DND-41 (cell line): ENCODE results near the gene KCNJ11.

ENCODE experiments used
- ATAC-seq: fragments of 200-7000 bp; cut with Tn5 transposase; 3 replicates; pipeline ENCODE4 v1.9.1; 2021; ENCODE audit warnings: low read depth; ENCODE audit not compliant: insufficient read depth
- DNase-seq: peaks from one replicate; pipeline ENCODE4 v3.0.0-alpha.2; 2020
- H2AFZ ChIP-seq: 2 replicates; pipeline ENCODE4 v1.6.0; 2012; ENCODE audit warnings: low read depth, low read length
- H3K27ac ChIP-seq: 2 replicates; pipeline ENCODE4 v1.5.1; 2012; ENCODE audit warnings: low read length, inconsistent platforms
- H3K27me3 ChIP-seq: fragments of 200-600 bp; sonication (generic); 2 replicates; pipeline ENCODE4 v1.6.0; 2012; ENCODE audit warnings: low read length, mild to moderate bottlenecking, inconsistent platforms; ENCODE audit not compliant: insufficient read depth, poor library complexity
- H3K36me3 ChIP-seq: 2 replicates; pipeline ENCODE4 v1.5.1; 2012; ENCODE audit warnings: low read length, inconsistent platforms; ENCODE audit not compliant: insufficient read depth
- H3K4me1 ChIP-seq: 2 replicates; pipeline ENCODE4 v1.5.1; 2012; ENCODE audit warnings: mild to moderate bottlenecking, low read length; ENCODE audit not compliant: insufficient read depth
- H3K4me2 ChIP-seq: 2 replicates; pipeline ENCODE4 v1.6.0; 2012; ENCODE audit warnings: mild to moderate bottlenecking, moderate library complexity, low read length, inconsistent platforms; ENCODE audit not compliant: insufficient read depth
- H3K4me3 ChIP-seq, 2 experiments: fragments of 200-600 bp in 1 of 2; shearing (Covaris generic) in 1 of 2; 2 replicates each; pipeline ENCODE4 v1.5.1; 2012 to 2016; ENCODE audit warnings: inconsistent platforms in 2 of 2, low read length in 2 of 2, mild to moderate bottlenecking in 2 of 2, low read depth in 1 of 2, moderate library complexity in 1 of 2
- H3K79me2 ChIP-seq: 2 replicates; pipeline ENCODE4 v1.6.0; 2012; ENCODE audit warnings: low read length, inconsistent platforms; ENCODE audit not compliant: insufficient read depth
- H3K9ac ChIP-seq: 2 replicates; pipeline ENCODE4 v1.6.0; 2012; ENCODE audit warnings: low read depth, mild to moderate bottlenecking, inconsistent platforms, low read length, moderate library complexity
- H3K9me3 ChIP-seq: 2 replicates; pipeline ENCODE4 v1.5.1; 2012; ENCODE audit warnings: low read length, moderate library complexity, mild to moderate bottlenecking, inconsistent platforms; ENCODE audit not compliant: insufficient read depth, severe bottlenecking
- H4K20me1 ChIP-seq: 2 replicates; pipeline ENCODE4 v1.6.0; 2012; ENCODE audit warnings: low read length; ENCODE audit not compliant: insufficient read depth
- CTCF ChIP-seq: IDR thresholded peaks from 2 replicates; pipeline ENCODE4 v1.5.1; 2012; ENCODE audit warnings: borderline replicate concordance, low read length, moderate library complexity, mild to moderate bottlenecking; ENCODE audit not compliant: poor library complexity, severe bottlenecking; ENCODE audit errors: extremely low read depth
- EZH2 ChIP-seq: IDR thresholded peaks from 3 replicates; pipeline ENCODE4 v1.6.1; 2012; ENCODE audit warnings: borderline replicate concordance, low read depth, mild to moderate bottlenecking, moderate library complexity, low read length, inconsistent platforms; ENCODE audit not compliant: severe bottlenecking

The KCNJ11 gene

GRCh38 chr11:17401841-17402240 lies 13.4 kb upstream of the KCNJ11 start:
- Histone ChIP-seq H3K79me2 (no peaks in the 10 kb centered on the region), H3K4me3 (no peak overlapping the region), H3K9ac (no peak overlapping the region), H4K20me1 (no peaks in the 10 kb centered on the region), H3K4me2 (no peak overlapping the region), H3K27ac (no peak overlapping the region), H2AFZ (no peak overlapping the region), H3K4me1 (no peaks in the 10 kb centered on the region), H3K9me3 (no peaks in the 10 kb centered on the region), H3K27me3 (no peaks in the 10 kb centered on the region), H3K36me3 (no peaks in the 10 kb centered on the region)
- no peak for ATAC-seq
- TF ChIP-seq EZH2, result no peak
- TF ChIP-seq CTCF, result no peak
- DNase-seq, result no peak

- H3K4me1 ChIP-seq, result no peaks in the 10 kb centered on the region
- no peak overlapping the region for H3K4me2 ChIP-seq
- H3K27me3 ChIP-seq, result no peaks in the 10 kb centered on the region
- H3K36me3 ChIP-seq, result no peaks in the 10 kb centered on the region
- DNase-seq, result no peak
- no peak overlapping the region for H3K27ac ChIP-seq
- H3K9me3 ChIP-seq, result no peaks in the 10 kb centered on the region
- no peak overlapping the region for H3K4me3 ChIP-seq
- no peaks in the 10 kb centered on the region for H4K20me1 ChIP-seq
- H3K79me2 ChIP-seq, result no peaks in the 10 kb centered on the region
- H2AFZ ChIP-seq, result no peak overlapping the region
- no peak for TF ChIP-seq CTCF
- no peak for ATAC-seq
- no peak overlapping the region for H3K9ac ChIP-seq
Measured at GRCh38 chr11:17401316-17401715, 12.9 kb upstream of the KCNJ11 start.

DNA sequence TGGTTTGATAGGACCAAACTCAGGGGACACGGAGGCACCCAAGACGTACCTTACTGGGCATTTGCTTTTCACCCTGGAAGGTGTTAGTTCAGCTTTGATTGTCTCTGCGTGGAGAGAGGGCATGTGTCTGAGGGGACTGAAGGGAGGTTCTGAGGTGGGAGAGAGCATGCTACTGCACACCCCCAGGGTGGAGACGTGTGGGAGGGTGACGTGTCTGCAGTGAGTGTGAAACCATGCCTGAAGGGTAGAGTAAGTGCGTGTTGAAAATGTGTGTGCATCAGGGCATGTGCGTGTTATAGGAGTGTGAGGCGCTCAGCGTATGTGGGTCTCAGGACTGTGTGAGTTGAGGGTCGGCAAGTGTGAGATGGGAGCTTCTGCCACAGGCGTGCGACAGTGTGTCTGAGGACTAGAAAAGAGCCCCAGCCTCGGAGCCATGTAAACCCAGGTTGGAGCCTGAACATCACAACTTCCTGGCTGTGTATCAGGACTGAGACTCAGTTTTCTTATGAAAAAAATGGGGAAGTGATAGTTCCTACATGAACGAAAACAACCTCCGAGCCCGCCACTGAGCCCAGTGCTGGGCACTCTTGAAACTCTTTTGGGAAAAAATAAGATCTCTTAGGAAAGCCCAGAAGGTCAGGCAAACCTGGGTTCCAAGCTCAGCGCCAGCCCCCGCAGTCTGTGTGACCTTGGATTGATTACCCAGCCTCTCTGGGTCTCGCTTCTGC lies 11.8 kb upstream of the KCNJ11 start:
- no peak for DNase-seq
- H3K4me2 ChIP-seq, result no peak overlapping the region
- H2AFZ ChIP-seq, result no peak overlapping the region

More for the DNA sequence above, 11.8 kb upstream of the KCNJ11 start:
- no peak overlapping the region for H3K9ac ChIP-seq
- H3K27ac ChIP-seq, result no peak overlapping the region
- no peaks in the 10 kb centered on the region for H3K4me1 ChIP-seq
- TF ChIP-seq CTCF (no peak), EZH2 (no peak)
- no peaks in the 10 kb centered on the region for H3K36me3 ChIP-seq
- H4K20me1 ChIP-seq, result no peaks in the 10 kb centered on the region
- H3K27me3 ChIP-seq, result no peaks in the 10 kb centered on the region
- H3K4me3 ChIP-seq, result no peak overlapping the region
- H3K9me3 ChIP-seq, result no peaks in the 10 kb centered on the region
- ATAC-seq, result no peak
- H3K79me2 ChIP-seq, result no peaks in the 10 kb centered on the region
